ENCODE measurements around the gene PTPMT1.
"Not testable (repeated sequence)": the region's sequence is repeated elsewhere in the genome, so short reads cannot be mapped to it uniquely, and the experiment has no call there.

Gene PTPMT1

GRCh38 chr11:47565340-47566148 is at the start of gene PTPMT1:
Gene PTPMT1 (plus strand): TSS chr11:47565599. CDS start chr11:47565623, 24 bp downstream.
- peak; percentile 19 for DNase-seq

- no peak for DNase-seq
These were observed 49.2 kb upstream of the PTPMT1 start for GRCh38 chr11:47516155-47516554.

- no peak for DNase-seq
These were observed 48.2 kb upstream of the PTPMT1 start for GRCh38 chr11:47516984-47517853.

DNA sequence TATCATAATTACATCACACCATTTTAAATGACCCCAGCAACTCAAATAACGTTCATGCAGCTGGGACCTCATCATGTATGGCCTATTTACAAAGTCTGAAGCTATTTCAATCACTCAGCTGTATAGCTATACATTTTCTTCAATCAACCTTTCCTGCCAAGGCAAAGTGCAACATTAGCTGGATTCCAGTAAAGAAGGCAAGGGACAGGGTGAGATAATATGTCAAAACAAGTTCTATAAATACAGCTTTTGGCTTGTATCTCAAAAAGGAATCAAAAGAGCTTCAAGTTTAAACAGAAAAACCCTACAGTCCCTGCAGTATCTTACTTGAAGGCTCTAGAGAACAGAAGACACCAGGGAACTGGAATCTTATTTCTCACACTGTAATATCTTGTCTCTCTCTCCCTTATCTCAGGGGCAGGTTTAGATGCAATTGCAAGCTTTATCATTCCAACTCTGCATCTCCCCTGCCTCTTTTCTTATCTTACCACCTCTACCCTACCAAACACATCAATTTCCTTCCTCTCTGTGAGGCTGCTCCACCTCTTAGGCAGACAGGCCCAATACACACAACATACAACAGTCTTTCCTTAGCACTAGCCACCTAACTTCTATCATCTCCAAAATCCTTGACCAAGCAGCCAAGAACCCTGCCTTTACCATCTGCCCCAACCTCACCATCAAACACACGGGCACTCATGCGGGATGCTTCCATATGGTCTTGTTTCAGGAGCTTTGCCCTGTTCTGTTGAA is 47.0 kb upstream of the PTPMT1 start:
- DNase-seq, result peak; percentile 79

DNA sequence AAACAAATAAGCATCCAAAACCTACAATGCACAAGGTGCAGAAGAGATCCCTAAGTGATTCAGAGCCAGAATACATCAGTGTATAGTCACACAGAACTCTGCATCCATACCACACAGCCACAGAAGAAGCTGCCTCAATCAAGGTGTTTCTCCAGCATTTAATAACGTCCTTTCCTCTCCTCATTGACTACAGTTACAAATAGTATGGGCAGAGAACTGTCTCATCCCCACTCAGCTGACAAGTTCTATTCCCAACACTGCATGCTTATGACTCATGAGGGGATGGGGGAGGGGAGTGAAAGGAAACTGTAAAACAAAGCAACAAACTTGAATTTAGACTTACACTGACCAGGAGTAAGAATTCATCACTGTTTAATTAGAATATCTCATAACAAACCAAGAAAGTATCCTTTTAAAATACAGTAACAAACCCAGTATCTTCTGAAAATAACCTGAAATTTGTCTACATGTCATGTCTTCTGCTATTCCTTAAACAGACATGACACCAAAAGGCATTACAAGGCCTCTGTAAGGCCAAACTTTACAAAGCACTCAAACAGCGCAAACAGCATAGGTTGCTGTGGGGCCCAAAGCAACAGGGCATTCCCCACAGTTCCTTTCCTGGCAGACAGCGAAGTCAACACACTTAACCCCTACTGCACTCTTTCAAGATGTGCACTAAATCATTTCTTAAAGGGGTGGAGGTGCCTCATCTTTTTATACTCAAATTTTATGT is 41.7 kb upstream of the PTPMT1 start:
- no peak for DNase-seq

GRCh38 chr11:47524291-47524874 is 41.0 kb upstream of the PTPMT1 start:
- peak; percentile 87 for DNase-seq

- DNase-seq, result not testable (repeated sequence)
These were observed 39.4 kb upstream of the PTPMT1 start for GRCh38 chr11:47526032-47526431.

DNA sequence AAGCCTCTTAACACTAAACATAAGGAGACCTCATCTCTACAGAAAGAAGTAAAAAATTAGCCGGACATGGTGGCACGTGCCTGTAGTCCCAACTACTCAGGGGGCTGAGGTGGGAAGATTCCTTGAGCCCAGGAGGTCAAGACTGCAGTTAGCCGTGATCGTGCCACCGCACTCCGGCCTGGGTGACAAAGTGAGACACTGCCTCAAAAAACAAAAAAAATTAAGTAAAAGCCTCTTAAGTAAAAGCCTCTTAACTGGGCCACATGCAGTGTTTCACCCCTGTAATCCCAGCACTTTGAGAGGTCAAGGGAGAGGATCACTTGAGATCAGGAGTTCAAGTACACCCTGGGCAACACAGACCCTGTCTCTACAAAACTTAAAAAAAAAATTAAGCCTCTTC is 38.2 kb upstream of the PTPMT1 start:
- no peak for DNase-seq

- DNase-seq, result no peak
These were observed 35.4 kb upstream of the PTPMT1 start for GRCh38 chr11:47529951-47530350.

DNA sequence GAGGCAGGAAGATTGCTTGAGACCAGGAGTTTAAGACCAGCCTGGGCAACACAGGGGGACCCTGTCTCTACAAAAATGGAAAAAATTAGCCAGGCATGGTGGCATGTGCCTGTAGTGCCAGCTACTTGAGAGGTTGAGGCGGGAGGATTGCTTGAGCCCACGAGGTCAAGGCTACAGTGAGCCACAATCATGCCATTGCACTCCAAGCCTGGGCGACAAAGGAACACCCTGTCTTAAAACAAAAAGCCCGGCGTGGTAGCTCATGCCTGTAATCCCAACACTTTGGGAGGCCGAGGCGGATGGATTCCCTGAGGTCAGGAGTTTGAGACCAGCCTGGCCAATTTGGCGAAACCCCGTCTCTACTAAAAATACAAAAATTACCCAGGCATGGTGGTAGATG is 34.7 kb upstream of the PTPMT1 start:
- DNase-seq, result not testable (repeated sequence)

DNA sequence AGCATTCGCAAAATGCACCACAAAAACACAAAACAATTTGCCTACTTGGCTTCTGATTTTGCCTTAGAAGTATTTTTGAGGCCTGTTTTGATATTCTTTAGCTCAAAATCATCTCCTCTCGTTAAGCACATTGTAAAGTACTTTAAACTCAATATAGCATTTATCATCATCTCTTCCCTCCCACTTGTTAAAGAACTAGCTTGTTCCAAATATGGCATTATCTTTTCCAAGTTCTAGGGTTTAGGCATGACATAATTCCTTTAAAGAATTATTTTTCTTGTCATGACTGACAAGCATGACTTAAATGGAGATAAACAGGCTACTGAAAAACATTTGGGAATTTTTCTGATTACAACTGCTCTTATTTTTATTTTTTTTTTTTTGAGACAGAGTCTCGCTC is 33.7 kb upstream of the PTPMT1 start:
- DNase-seq, result no peak

GRCh38 chr11:47532597-47533213 is 32.7 kb upstream of the PTPMT1 start:
- no peak for DNase-seq

DNA sequence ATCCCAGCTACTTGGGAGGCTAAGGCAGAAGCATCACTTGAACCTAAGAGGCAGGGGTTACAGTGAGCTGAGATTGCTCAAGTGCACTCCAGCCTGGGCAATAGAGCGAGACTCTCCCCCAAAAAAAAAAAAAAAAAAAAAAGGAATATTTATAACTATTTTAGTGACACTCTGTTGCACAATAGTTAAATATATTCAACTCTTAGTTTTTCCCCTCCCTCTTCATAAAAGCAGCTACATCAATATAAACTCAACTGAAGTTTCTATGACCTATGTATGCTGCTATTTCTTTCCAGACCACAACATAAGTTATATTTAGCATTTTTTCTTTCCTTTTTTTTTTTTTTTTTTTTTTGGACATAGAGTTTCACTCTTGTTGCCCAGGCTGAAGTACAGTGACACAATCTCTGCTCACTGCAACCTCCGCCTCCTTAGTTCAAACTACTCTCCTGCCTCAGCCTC is 31.7 kb upstream of the PTPMT1 start:
- no peak for DNase-seq

DNA sequence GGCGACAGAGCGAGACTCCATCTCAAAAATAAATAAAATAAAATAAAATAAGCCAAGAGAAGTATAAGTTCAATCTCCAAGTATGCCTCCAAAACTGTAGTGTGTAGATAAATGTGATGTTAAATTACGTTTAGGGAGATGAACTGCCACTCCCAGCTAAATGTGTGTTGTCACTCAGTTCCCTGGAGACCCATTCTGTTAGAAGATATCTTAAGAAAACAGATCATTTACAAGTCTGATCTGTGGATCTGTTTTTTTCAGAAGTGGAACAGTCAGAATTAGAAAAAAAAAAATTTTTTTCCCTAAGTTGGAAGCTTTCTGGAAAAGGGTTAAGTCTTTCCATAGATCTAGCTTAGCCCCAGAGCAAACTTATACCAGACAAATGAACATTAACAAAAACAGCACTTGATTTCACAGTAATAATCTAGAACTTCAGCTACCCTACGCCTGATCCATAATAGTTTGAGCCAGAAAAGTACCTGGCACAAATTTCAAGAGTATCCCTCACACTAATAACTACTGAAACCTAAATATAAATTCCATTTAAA is 30.6 kb upstream of the PTPMT1 start:
- no peak for DNase-seq

- DNase-seq, result no peak
These were observed 28.5 kb upstream of the PTPMT1 start for GRCh38 chr11:47536915-47537314.

- DNase-seq, result no peak
These were observed 26.4 kb upstream of the PTPMT1 start for GRCh38 chr11:47538741-47539565.

- DNase-seq, result no peak
These were observed 25.7 kb upstream of the PTPMT1 start for GRCh38 chr11:47539681-47540039.

DNA sequence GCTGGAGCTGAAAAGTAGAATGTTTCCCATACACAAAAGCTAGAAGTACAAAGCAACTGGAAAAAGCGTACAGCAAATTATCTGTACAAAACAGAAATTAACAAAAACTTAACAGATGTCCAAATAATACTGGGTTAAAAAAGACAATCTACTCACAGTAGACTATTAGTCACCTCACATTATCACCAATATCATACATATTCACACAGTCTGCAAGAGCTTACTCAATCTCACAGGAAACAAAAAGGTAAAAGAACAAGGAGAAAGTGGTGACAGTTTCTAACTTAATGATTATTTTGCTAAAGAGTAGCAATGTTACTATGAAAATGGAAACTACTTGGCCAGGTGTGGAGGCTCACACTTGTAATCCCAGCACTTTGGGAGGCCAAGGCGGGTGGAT is 24.3 kb upstream of the PTPMT1 start:
- DNase-seq, result no peak

DNA sequence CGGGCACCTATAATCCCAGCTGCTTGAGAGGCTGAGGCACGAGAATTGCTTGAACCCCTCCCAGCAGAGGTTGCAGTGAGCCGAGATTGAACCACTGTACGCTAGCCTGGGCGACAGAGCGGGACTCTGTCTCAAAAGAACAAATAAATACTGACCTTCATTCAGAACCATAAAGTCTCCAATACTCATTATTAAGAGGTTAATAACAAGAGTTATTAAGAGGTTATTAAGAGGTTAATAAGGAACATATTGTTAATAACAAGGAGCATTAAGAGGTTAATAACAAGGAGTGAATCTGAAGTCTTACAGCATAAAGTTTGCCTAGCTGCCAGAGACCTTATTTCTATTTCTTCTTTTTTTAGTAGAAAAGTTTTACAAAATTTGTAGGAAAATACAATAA is 20.1 kb upstream of the PTPMT1 start:
- no peak for DNase-seq

DNA sequence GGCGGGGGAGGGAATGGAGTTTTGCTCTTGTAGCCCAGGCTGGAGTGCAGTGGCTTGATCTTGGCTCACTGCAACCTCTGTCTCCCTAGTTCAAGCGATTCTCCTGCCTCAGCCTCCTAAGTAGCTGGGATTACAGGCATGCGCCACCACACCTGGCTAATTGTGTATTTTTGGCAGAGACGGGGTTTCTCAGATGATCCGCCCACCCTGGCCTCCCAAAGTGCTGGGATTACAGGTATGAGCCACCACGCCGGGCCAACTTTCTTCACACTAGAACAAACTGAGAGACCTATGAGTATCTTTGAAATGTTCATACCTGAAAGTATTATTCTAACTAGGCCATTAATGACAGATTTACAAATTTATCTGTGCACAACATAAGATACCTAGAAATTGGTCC is 19.1 kb upstream of the PTPMT1 start:
- not testable (repeated sequence) for DNase-seq
